GM19438 (cell line): ENCODE results near the gene NEU2.
"Not testable (repeated sequence)": the region's sequence is repeated elsewhere in the genome, so short reads cannot be mapped to it uniquely, and the experiment has no call there.

Source experiments
- ATAC-seq: cut with Tn5 transposase; IDR thresholded peaks from one replicate; pipeline ENCODE4 v1.9.1; 2021; ENCODE audit warnings: low read depth; ENCODE audit not compliant: unreplicated experiment

NEU2 gene

GRCh38 chr2:233009661-233010060 lies 22.8 kb upstream of the NEU2 start:
- ATAC-seq, result no peak

- no peak for ATAC-seq
Observed at GRCh38 chr2:233010569-233011267, 21.8 kb upstream of the NEU2 start.

- ATAC-seq, result no peak
Observed at GRCh38 chr2:233011268-233011650, 21.2 kb upstream of the NEU2 start.

GRCh38 chr2:233011702-233012131 lies 20.8 kb upstream of the NEU2 start:
- ATAC-seq, result no peak

GRCh38 chr2:233012301-233012971 lies 20.0 kb upstream of the NEU2 start:
- ATAC-seq, result no peak

- no peak for ATAC-seq
Observed at GRCh38 chr2:233013027-233013461, 19.4 kb upstream of the NEU2 start, which contains the start of gene NGEF. NGEF (minus strand) TSS chr2:233013256; CDS start chr2:232974890, 38,366 bp downstream.

GRCh38 chr2:233013650-233014049 lies 18.8 kb upstream of the NEU2 start:
- ATAC-seq, result no peak

GRCh38 chr2:233015019-233015645 lies 17.3 kb upstream of the NEU2 start:
- no peak for ATAC-seq

GRCh38 chr2:233017947-233018346 lies 14.5 kb upstream of the NEU2 start:
- no peak for ATAC-seq

- ATAC-seq, result not testable (repeated sequence)
Observed at GRCh38 chr2:233019610-233020009, 12.9 kb upstream of the NEU2 start.

GRCh38 chr2:233020454-233020853 lies 12.0 kb upstream of the NEU2 start:
- ATAC-seq, result no peak

GRCh38 chr2:233021771-233022170 lies 10.7 kb upstream of the NEU2 start:
- ATAC-seq, result no peak

- ATAC-seq, result no peak
Observed at GRCh38 chr2:233022561-233022960, 9.9 kb upstream of the NEU2 start.

- ATAC-seq, result no peak
Observed at GRCh38 chr2:233023007-233023760, 9.3 kb upstream of the NEU2 start.

- ATAC-seq, result no peak
Observed at GRCh38 chr2:233023761-233024410, 8.6 kb upstream of the NEU2 start.

GRCh38 chr2:233025706-233026105 lies 6.8 kb upstream of the NEU2 start:
- ATAC-seq, result no peak

- no peak for ATAC-seq
Observed at GRCh38 chr2:233026198-233026813, 6.2 kb upstream of the NEU2 start.

- ATAC-seq, result no peak
Observed at GRCh38 chr2:233029321-233029720, 3.2 kb upstream of the NEU2 start.

GRCh38 chr2:233031556-233032500 lies 644 bp upstream of the NEU2 start:
- no peak for ATAC-seq
